Colonic mucosa (tissue), 4 donors: ENCODE results near the gene HLA-DOA. TPM values are rescaled to one million over a fixed set of nuclear protein-coding genes. Genes with fewer than 3 reads are reported as not detected.

Experiments
- DNase-seq: peaks from one replicate; pipeline ENCODE4 v3.0.0-alpha.2; 2020
- H3K27ac ChIP-seq: fragments of 200-600 bp; one replicate; pipeline ENCODE4 v1.8.0; 2021
- H3K27me3 ChIP-seq: fragments of 200-600 bp; one replicate; pipeline ENCODE4 v1.8.0; 2021
- H3K36me3 ChIP-seq: fragments of 200-600 bp; one replicate; pipeline ENCODE4 v1.8.0; 2021
- H3K4me1 ChIP-seq: fragments of 200-600 bp; one replicate; pipeline ENCODE4 v1.8.0; 2021; ENCODE audit warnings: mild to moderate bottlenecking
- H3K4me3 ChIP-seq: fragments of 200-600 bp; one replicate; pipeline ENCODE4 v1.8.0; 2021
- H3K9ac ChIP-seq, 2 donors: one replicate each; pipeline ENCODE4 v1.7.0; 2013; ENCODE audit warnings: control low read depth in 2 of 2, low read depth in 2 of 2, low read length in 2 of 2
- H3K9me3 ChIP-seq: fragments of 200-600 bp; one replicate; pipeline ENCODE4 v1.8.0; 2021
- CTCF ChIP-seq: fragments of 200-600 bp; IDR thresholded peaks from one replicate; pipeline ENCODE4 v1.8.0; 2022; ENCODE audit warnings: antibody characterized with exemption, mild to moderate bottlenecking
- intact Hi-C: fragments of 100-400 bp; cut with DNase I; formaldehyde crosslinking; loops from one replicate; pipeline ENCODE4 v1.14.1; 2022
- total RNA-seq, 2 donors: library from RNA; stranded (reverse); fragmentation: NEBNext Ultra II Directional in 1 of 2; extraction: Animal tissue kit (Norgen Biotek cat#: 25700) in 1 of 2; gene quantifications; one replicate each; pipeline ENCODE4 v1.2.1, GENCODE V29; 2021
- donor health status: healthy.
- donor health status: DM: no; HTN: no; CAD: no.
- donor health status: DM: no; HTN: no; CAD: no.

The HLA-DOA gene
- total RNA-seq, 2 donors from 2014 or later: 1.6 to 4.3 TPM

GRCh38 chr6:33029328-33030184, 20.2 kb upstream of the HLA-DOA start:
- no peaks in the 10 kb centered on the region for H3K4me1 ChIP-seq
- H3K27ac ChIP-seq: peak overlapping the region; percentile 28
- DNase-seq: no peak

GRCh38 chr6:33028220-33028849, 18.9 kb upstream of the HLA-DOA start:
- TF ChIP-seq CTCF: no peak
- Histone ChIP-seq H3K27ac (peak overlapping the region; percentile 7), H3K36me3 (no peaks in the 10 kb centered on the region), H3K9ac (no peak overlapping the region), H3K4me3 (no peak overlapping the region), H3K27me3 (no peaks in the 10 kb centered on the region), H3K4me1 (no peaks in the 10 kb centered on the region), H3K9me3 (no peaks in the 10 kb centered on the region)
- no peak for DNase-seq
- intact Hi-C loops: no loop called here

More at GRCh38 chr6:33029328-33030184, 20.2 kb upstream of the HLA-DOA start:
- H3K36me3 ChIP-seq: no peaks in the 10 kb centered on the region
- H3K27me3 ChIP-seq: no peaks in the 10 kb centered on the region
- H3K4me3 ChIP-seq: no peak overlapping the region
- H3K9ac ChIP-seq: peak overlapping the region in 1 of 2 donors; percentile 31
- intact Hi-C loops: no loop called here
- no peak for TF ChIP-seq CTCF
- no peaks in the 10 kb centered on the region for H3K9me3 ChIP-seq

GRCh38 chr6:33024521-33024920, 15.1 kb upstream of the HLA-DOA start:
- TF ChIP-seq CTCF: no peak
- intact Hi-C loops: no loop called here
- H3K9me3 ChIP-seq: no peaks in the 10 kb centered on the region
- H3K9ac ChIP-seq: no peak overlapping the region
- H3K27ac ChIP-seq: no peak overlapping the region
- peaks cover under 1% of the 10 kb centered on the region for H3K4me1 ChIP-seq
- H3K4me3 ChIP-seq: no peak overlapping the region
- DNase-seq: no peak
- no peaks in the 10 kb centered on the region for H3K36me3 ChIP-seq
- H3K27me3 ChIP-seq: no peaks in the 10 kb centered on the region

GRCh38 chr6:33023536-33023935, 14.1 kb upstream of the HLA-DOA start:
- Histone ChIP-seq H3K4me3 (no peak overlapping the region), H3K9ac (no peak overlapping the region)
- intact Hi-C loops: no loop called here

GRCh38 chr6:33021917-33022316, 12.5 kb upstream of the HLA-DOA start:
- DNase-seq: no peak
- Histone ChIP-seq H3K4me1 (peaks cover 4% of the 10 kb centered on the region), H3K9me3 (no peaks in the 10 kb centered on the region), H3K9ac (no peak overlapping the region), H3K27me3 (no peaks in the 10 kb centered on the region), H3K27ac (no peak overlapping the region), H3K4me3 (no peak overlapping the region), H3K36me3 (no peaks in the 10 kb centered on the region)
- TF ChIP-seq CTCF: no peak
- intact Hi-C loops: no loop called here

More at GRCh38 chr6:33023536-33023935, 14.1 kb upstream of the HLA-DOA start:
- no peaks in the 10 kb centered on the region for H3K9me3 ChIP-seq
- no peak overlapping the region for H3K27ac ChIP-seq
- no peaks in the 10 kb centered on the region for H3K27me3 ChIP-seq
- DNase-seq: no peak
- TF ChIP-seq CTCF: no peak
- no peaks in the 10 kb centered on the region for H3K36me3 ChIP-seq
- peaks cover 4% of the 10 kb centered on the region for H3K4me1 ChIP-seq
